CD4-positive, CD25-positive, alpha-beta regulatory T cell (primary cell): ENCODE data around the gene KIAA1217. TPM values are rescaled to one million over a fixed set of nuclear protein-coding genes. Genes with fewer than 3 reads are reported as not detected.

Source experiments
- ATAC-seq, 2 donors: fragments of 150-1000 bp; cut with Tn5 transposase; one replicate each; pipeline ENCODE4 v1.10.0; 2021; ENCODE audit warnings: low read depth in 2 of 2, moderate number of reproducible peaks in 2 of 2, moderate library complexity in 1 of 2
- DNase-seq, 3 donors: peaks; one replicate each; pipeline versions ENCODE4 v3.0.0 to v3.0.0-alpha.2; 2012 to 2022; ENCODE audit warnings: mixed read lengths in 1 of 3
- H3K27ac ChIP-seq: one replicate; pipeline ENCODE4 v1.7.0; 2013; ENCODE audit warnings: mild to moderate bottlenecking, low read length; ENCODE audit not compliant: insufficient read depth, poor library complexity, severe bottlenecking
- H3K27me3 ChIP-seq: one replicate; pipeline ENCODE4 v1.7.0; 2013; ENCODE audit warnings: low read length; ENCODE audit not compliant: control insufficient read depth, insufficient read depth
- H3K36me3 ChIP-seq: one replicate; pipeline ENCODE4 v1.7.0; 2013; ENCODE audit warnings: mild to moderate bottlenecking, low read length, moderate library complexity; ENCODE audit not compliant: control insufficient read depth, insufficient read depth
- H3K4me1 ChIP-seq: 2 replicates; pipeline ENCODE4 v1.7.0; 2013; ENCODE audit warnings: mild to moderate bottlenecking, low read length; ENCODE audit not compliant: insufficient read depth, control insufficient read depth, poor library complexity, severe bottlenecking
- H3K4me3 ChIP-seq: one replicate; pipeline ENCODE4 v1.7.0; 2013; ENCODE audit warnings: low read depth, mild to moderate bottlenecking, low read length, moderate library complexity
- H3K9me3 ChIP-seq, 2 experiments: 1 replicate in 1 of 2; 2 replicates in 1 of 2; pipeline ENCODE4 v1.7.0; 2013; ENCODE audit warnings: low read length in 2 of 2, mild to moderate bottlenecking in 1 of 2, moderate library complexity in 1 of 2; ENCODE audit not compliant: control insufficient read depth in 2 of 2
- H3K27ac Mint-ChIP-seq, 3 donors: one replicate each; pipeline ENCODE4 v1.8.0; 2020 to 2022; ENCODE audit warnings: mild to moderate bottlenecking in 3 of 3, mixed read lengths in 3 of 3, moderate library complexity in 2 of 3
- H3K27me3 Mint-ChIP-seq: one replicate; pipeline ENCODE4 v1.8.0; 2022; ENCODE audit warnings: mild to moderate bottlenecking, mixed read lengths
- H3K36me3 Mint-ChIP-seq: one replicate; pipeline ENCODE4 v1.8.0; 2020; ENCODE audit warnings: mixed read lengths
- H3K4me1 Mint-ChIP-seq, 4 donors: one replicate each; pipeline ENCODE4 v1.8.0; 2020 to 2022; ENCODE audit warnings: mixed read lengths in 4 of 4, mild to moderate bottlenecking in 1 of 4
- H3K4me3 Mint-ChIP-seq, 4 donors: one replicate each; pipeline ENCODE4 v1.8.0; 2020 to 2022; ENCODE audit warnings: mild to moderate bottlenecking in 4 of 4, mixed read lengths in 4 of 4, moderate library complexity in 3 of 4
- H3K9me3 Mint-ChIP-seq, 7 donors: one replicate each; pipeline ENCODE4 v1.8.0; 2020 to 2022; ENCODE audit warnings: mixed read lengths in 7 of 7, mild to moderate bottlenecking in 3 of 7, moderate library complexity in 2 of 7
- polyA plus RNA-seq, 4 donors: library from polyadenylated mRNA; unstranded; fragments of 300-500 nt; fragmentation: Illumina TruSeq; gene quantifications; one replicate each; pipeline ENCODE4 v1.2.3, GENCODE V29; 2021
- total RNA-seq: library from RNA; stranded (reverse); gene quantifications from one replicate; pipeline ENCODE4 v1.2.3, GENCODE V29; 2022

The KIAA1217 gene
- total and polyA plus RNA-seq, 5 donors from 2014 or later: 0.10 TPM; not detected in 4

DNA sequence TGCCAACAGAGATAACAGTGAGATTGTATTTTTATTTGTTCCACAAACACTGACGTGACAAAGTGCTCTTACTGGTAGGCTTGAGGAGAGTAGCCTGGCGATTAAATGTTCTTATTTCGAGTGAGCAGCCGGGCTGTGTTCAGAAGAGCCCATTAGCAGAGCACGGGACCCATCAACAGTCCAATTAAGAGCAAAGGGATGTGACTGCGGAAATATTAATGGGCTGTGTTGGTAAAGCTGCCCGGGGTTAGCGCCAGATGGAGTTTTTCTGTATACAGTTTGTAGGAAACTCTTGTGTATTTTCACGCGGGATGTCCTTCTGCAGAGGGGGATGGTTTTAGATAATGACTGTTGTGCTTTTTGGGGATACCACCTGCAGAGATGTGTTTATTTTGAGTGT lies 104.3 kb downstream of the KIAA1217 start:
- H3K4me1 Mint-ChIP-seq: no peaks in the 10 kb centered on the region
- no peak overlapping the region for H3K4me3 Mint-ChIP-seq
- no peaks in the 10 kb centered on the region for H3K36me3 ChIP-seq
- DNase-seq (no peak), ATAC-seq (no peak)
- H3K27me3 Mint-ChIP-seq: no peaks in the 10 kb centered on the region
- H3K27ac ChIP-seq: no peak overlapping the region
- H3K4me3 ChIP-seq: no peak overlapping the region
- H3K36me3 Mint-ChIP-seq: no peaks in the 10 kb centered on the region
- H3K27ac Mint-ChIP-seq: no peak overlapping the region
- H3K27me3 ChIP-seq: no peaks in the 10 kb centered on the region
- no peaks in the 10 kb centered on the region for H3K9me3 ChIP-seq
- no peaks in the 10 kb centered on the region for H3K4me1 ChIP-seq
- H3K9me3 Mint-ChIP-seq: peaks cover 0 to 6% (median 0%) of the 10 kb centered on the region in 7 donors

DNA sequence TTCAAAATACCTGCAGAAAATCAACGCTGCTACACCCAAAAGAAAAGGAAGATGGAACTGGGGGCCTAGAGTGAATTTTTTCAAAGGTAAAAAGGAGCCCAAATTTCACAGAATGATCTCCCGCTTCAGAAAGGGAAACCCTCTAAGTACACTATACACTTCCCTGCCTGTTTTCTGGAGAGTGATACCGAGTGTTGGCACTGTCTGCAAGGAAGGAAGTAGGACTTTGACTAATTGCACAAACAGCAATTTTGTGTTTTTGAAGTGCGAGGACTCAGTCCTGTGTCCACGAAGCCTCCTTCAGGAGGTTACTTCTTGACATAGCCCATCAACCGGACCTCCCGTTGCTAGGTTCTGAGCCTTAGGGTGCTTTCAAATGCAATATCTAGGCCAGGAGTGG lies 106.3 kb downstream of the KIAA1217 start:
- no peaks in the 10 kb centered on the region for H3K27me3 Mint-ChIP-seq
- Histone ChIP-seq H3K36me3 (no peaks in the 10 kb centered on the region), H3K4me1 (no peaks in the 10 kb centered on the region), H3K27ac (no peak overlapping the region), H3K9me3 (no peaks in the 10 kb centered on the region), H3K4me3 (no peak overlapping the region), H3K27me3 (no peaks in the 10 kb centered on the region)
- ATAC-seq (no peak), DNase-seq (no peak)
- H3K36me3 Mint-ChIP-seq: no peaks in the 10 kb centered on the region
- H3K9me3 Mint-ChIP-seq: peaks cover 0 to 4% (median 0%) of the 10 kb centered on the region in 7 donors
- no peak overlapping the region for H3K4me3 Mint-ChIP-seq
- no peaks in the 10 kb centered on the region for H3K4me1 Mint-ChIP-seq
- no peak overlapping the region for H3K27ac Mint-ChIP-seq

DNA sequence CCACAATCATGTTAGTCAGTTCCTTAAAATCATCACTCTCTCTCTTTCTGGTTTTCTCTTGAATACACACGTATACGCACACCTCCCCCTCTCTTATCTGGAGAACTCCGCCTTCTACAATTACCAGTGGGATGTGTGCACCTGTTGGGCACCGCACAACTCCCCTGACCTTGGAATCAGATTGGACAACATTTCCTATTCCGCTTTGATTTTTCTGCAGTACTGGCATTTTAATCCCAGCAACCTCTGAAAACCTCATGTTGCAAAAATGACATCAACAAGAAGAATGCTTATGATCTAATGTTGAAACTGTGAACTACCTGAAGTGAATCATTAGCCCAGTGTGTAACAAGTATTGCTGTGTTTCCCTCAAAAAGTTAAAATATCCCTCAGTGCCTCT lies 109.6 kb downstream of the KIAA1217 start:
- Mint-ChIP-seq H3K27ac (no peak overlapping the region), H3K36me3 (no peaks in the 10 kb centered on the region), H3K27me3 (no peaks in the 10 kb centered on the region), H3K4me3 (no peak overlapping the region), H3K4me1 (no peaks in the 10 kb centered on the region), H3K9me3 (peaks cover 0 to 2% (median 0%) of the 10 kb centered on the region in 7 donors)
- no peak overlapping the region for H3K4me3 ChIP-seq
- no peak overlapping the region for H3K27ac ChIP-seq
- DNase-seq (no peak), ATAC-seq (no peak)
- H3K9me3 ChIP-seq: no peaks in the 10 kb centered on the region
- no peaks in the 10 kb centered on the region for H3K36me3 ChIP-seq
- H3K27me3 ChIP-seq: no peaks in the 10 kb centered on the region
- no peaks in the 10 kb centered on the region for H3K4me1 ChIP-seq

DNA sequence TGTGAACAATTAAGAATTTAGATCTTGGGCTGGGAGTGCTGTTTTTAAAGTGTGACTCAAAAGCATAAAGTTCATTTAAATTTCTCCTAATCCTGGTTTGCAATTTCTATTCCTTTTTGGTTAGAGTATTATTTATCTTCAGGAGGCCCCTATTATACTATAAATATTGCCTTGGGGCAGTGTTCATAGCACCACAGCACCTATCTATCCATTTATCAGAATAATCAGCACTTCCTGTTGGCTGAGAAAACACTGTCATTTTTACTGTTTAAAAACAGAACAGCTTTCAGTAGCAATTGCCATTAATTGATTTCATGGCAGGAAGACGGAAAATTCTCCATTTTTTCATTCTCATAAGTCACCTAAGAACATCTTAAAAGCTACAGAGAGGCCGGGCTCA lies 111.4 kb downstream of the KIAA1217 start:
- Histone ChIP-seq H3K9me3 (no peaks in the 10 kb centered on the region), H3K36me3 (no peaks in the 10 kb centered on the region), H3K27ac (no peak overlapping the region), H3K4me3 (no peak overlapping the region), H3K27me3 (no peaks in the 10 kb centered on the region), H3K4me1 (no peaks in the 10 kb centered on the region)
- Mint-ChIP-seq H3K9me3 (peaks cover 0 to 9% (median 0%) of the 10 kb centered on the region in 7 donors), H3K4me3 (no peak overlapping the region), H3K36me3 (no peaks in the 10 kb centered on the region), H3K27ac (no peak overlapping the region), H3K27me3 (no peaks in the 10 kb centered on the region), H3K4me1 (no peaks in the 10 kb centered on the region)
- no peak for DNase-seq
- ATAC-seq: no peak

DNA sequence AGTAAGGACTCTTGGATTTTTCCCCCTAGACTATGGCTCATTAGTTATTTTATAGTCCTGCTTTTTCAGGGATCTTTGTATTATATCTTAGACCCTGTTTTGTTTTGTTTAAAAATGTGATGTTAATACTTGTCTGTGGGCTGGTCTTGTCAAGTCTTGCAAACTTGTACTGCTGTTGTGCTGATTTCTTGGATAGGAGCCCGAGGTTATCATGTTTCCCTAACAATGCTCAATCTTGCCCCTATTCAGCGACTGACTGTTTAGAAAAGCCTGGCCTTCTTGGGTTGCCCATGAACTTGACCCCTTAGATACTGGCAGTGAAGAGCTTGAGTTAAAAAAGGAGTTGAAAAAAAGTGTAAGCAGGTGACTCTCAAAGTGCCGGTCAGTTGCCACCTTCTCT lies 115.7 kb downstream of the KIAA1217 start:
- Histone ChIP-seq H3K36me3 (no peaks in the 10 kb centered on the region), H3K4me3 (no peak overlapping the region), H3K27me3 (no peaks in the 10 kb centered on the region), H3K27ac (no peak overlapping the region), H3K9me3 (no peaks in the 10 kb centered on the region), H3K4me1 (no peaks in the 10 kb centered on the region)
- Mint-ChIP-seq H3K27me3 (no peaks in the 10 kb centered on the region), H3K4me1 (no peaks in the 10 kb centered on the region), H3K27ac (no peak overlapping the region), H3K4me3 (no peak overlapping the region), H3K9me3 (peaks cover 0 to 10% (median 6%) of the 10 kb centered on the region in 7 donors), H3K36me3 (no peaks in the 10 kb centered on the region)
- ATAC-seq (no peak), DNase-seq (no peak)

DNA sequence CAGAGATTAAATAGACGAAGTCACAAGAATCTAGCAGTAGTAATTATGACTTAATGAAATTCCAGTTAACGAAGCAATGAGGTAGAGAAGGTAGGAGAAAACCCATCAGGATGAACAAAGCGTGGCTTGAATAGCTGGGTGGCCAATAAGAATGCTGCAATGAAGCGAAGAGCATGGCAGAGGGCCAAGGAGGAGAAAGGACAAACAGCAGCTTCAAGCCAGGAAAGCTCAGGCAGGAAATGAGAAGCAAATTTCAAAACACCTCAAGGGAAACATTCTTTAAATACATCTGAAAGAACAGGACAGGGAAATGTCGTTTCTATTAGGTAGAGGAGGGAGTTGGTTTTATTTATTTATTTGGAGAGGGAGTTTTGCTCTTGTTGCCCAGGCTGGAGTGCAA lies 122.5 kb downstream of the KIAA1217 start:
- H3K4me1 Mint-ChIP-seq: no peaks in the 10 kb centered on the region
- Histone ChIP-seq H3K36me3 (no peaks in the 10 kb centered on the region), H3K27me3 (no peaks in the 10 kb centered on the region), H3K27ac (no peak overlapping the region), H3K4me3 (no peak overlapping the region), H3K4me1 (no peaks in the 10 kb centered on the region), H3K9me3 (no peaks in the 10 kb centered on the region)
- ATAC-seq (no peak), DNase-seq (no peak)
- peaks cover 0 to 8% (median 4%) of the 10 kb centered on the region in 7 donors for H3K9me3 Mint-ChIP-seq
- no peak overlapping the region for H3K4me3 Mint-ChIP-seq
- no peak overlapping the region for H3K27ac Mint-ChIP-seq
- no peaks in the 10 kb centered on the region for H3K27me3 Mint-ChIP-seq
- no peaks in the 10 kb centered on the region for H3K36me3 Mint-ChIP-seq

DNA sequence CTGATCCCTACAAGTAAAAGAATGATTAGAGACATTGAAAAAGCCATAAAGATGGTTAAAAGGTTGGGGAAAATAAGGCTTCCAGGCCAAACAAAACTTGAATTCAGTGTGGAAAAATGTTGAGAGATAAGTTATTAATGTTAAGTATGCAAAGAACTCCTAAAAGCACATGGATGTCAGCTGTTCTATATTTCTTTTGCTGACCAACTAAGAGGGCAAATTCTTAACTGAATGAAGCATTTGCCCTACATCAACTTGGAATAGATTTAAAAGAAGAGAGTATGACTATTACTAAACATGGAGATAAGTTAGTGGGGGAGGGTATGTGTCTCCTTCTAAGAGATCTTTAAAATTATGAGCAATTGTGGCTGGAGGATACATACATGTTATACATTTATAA lies 124.8 kb downstream of the KIAA1217 start:
- no peaks in the 10 kb centered on the region for H3K27me3 Mint-ChIP-seq
- H3K4me3 Mint-ChIP-seq: no peak overlapping the region
- Histone ChIP-seq H3K36me3 (no peaks in the 10 kb centered on the region), H3K9me3 (no peaks in the 10 kb centered on the region), H3K4me3 (no peak overlapping the region), H3K27me3 (no peaks in the 10 kb centered on the region), H3K4me1 (no peaks in the 10 kb centered on the region), H3K27ac (no peak overlapping the region)
- H3K27ac Mint-ChIP-seq: no peak overlapping the region
- ATAC-seq (no peak), DNase-seq (no peak)
- no peaks in the 10 kb centered on the region for H3K4me1 Mint-ChIP-seq
- H3K9me3 Mint-ChIP-seq: peaks cover 0 to 3% (median 0%) of the 10 kb centered on the region in 7 donors
- no peaks in the 10 kb centered on the region for H3K36me3 Mint-ChIP-seq

DNA sequence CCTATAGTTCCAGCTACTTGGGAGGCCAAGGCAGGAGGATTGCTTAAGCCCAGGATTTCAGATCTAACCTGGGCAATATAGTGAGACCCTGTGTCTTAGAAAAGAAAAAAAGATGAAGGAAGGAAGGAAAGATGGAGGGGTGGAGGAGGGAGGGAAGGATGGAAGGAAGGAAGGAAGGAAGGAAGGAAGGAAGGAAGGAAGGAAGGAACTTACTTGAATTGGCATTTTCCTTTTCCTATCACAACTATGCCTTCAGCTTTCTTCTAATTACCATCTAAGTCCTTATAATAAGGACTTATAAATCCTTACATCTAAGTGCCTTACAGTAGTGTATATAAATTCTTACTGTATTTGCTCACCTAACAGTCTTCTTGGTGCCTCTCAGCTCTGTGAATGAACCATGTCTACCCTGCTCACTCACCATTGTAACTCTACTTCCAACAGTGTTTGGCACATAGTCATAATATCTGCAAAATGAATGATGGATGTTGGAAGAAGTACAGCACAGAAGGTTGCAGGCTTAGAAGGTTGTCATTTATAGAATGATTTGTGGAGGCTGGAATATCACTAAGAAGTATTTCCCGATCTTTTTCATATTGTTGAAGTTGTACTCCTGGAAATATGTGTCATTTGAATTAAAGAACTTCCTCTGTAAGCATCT lies 125.5 kb downstream of the KIAA1217 start:
- no peaks in the 10 kb centered on the region for H3K4me1 Mint-ChIP-seq
- DNase-seq: no peak
- no peak for ATAC-seq
- Histone ChIP-seq H3K9me3 (no peaks in the 10 kb centered on the region), H3K27ac (no peak overlapping the region), H3K4me3 (no peak overlapping the region), H3K4me1 (no peaks in the 10 kb centered on the region), H3K36me3 (no peaks in the 10 kb centered on the region), H3K27me3 (no peaks in the 10 kb centered on the region)
- no peaks in the 10 kb centered on the region for H3K27me3 Mint-ChIP-seq
- H3K9me3 Mint-ChIP-seq: peaks cover 0 to 3% (median 0%) of the 10 kb centered on the region in 7 donors
- no peaks in the 10 kb centered on the region for H3K36me3 Mint-ChIP-seq
- no peak overlapping the region for H3K4me3 Mint-ChIP-seq
- no peak overlapping the region for H3K27ac Mint-ChIP-seq
